Measurements from ENCODE around the gene KIF19.
"Not testable (repeated sequence)": the region's sequence is repeated elsewhere in the genome, so short reads cannot be mapped to it uniquely, and the experiment has no call there.

The KIF19 gene, protein sequence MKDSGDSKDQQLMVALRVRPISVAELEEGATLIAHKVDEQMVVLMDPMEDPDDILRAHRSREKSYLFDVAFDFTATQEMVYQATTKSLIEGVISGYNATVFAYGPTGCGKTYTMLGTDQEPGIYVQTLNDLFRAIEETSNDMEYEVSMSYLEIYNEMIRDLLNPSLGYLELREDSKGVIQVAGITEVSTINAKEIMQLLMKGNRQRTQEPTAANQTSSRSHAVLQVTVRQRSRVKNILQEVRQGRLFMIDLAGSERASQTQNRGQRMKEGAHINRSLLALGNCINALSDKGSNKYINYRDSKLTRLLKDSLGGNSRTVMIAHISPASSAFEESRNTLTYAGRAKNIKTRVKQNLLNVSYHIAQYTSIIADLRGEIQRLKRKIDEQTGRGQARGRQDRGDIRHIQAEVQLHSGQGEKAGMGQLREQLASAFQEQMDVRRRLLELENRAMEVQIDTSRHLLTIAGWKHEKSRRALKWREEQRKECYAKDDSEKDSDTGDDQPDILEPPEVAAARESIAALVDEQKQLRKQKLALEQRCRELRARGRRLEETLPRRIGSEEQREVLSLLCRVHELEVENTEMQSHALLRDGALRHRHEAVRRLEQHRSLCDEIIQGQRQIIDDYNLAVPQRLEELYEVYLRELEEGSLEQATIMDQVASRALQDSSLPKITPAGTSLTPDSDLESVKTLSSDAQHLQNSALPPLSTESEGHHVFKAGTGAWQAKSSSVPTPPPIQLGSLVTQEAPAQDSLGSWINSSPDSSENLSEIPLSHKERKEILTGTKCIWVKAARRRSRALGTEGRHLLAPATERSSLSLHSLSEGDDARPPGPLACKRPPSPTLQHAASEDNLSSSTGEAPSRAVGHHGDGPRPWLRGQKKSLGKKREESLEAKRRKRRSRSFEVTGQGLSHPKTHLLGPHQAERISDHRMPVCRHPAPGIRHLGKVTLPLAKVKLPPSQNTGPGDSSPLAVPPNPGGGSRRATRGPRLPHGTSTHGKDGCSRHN

DNA sequence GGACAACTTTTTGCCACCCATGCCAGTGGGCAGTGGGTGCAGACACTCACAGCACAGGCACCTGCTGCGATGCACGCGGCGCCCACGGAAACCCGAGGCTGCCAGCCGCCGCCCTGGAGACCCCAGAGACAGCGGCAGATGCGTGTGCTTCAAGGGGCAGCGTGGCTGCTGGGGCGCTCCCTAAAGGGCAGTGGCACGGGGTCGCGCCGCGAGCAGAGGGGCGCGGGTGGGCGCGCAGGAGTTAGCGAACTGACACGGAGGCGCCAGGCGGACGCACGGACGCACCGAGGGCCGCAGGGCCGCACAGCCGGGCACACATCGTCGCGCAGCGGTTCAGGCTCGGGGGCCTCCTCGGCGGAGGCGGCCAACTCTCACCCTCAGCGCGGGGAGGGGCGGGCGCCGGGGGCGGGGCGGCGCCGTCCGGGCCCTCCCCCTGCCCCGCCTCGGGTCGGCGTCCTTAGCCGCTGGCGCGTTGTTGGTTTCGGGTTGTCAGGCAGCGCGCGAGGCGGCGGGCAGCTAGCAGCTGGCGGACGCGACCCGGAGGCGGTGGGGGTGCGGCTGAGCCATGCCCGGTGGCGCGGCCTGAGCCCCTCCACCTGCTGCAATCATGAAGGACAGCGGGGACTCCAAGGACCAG, at the start of gene KIF19:
Gene KIF19, plus strand, starts transcription at position 484 of the 637 bp plus-strand sequence. Its CDS starts 124 bp downstream, at position 608.
- DNase-seq (ENCODE audit: low read depth in 2 of 2), result no peak

DNA sequence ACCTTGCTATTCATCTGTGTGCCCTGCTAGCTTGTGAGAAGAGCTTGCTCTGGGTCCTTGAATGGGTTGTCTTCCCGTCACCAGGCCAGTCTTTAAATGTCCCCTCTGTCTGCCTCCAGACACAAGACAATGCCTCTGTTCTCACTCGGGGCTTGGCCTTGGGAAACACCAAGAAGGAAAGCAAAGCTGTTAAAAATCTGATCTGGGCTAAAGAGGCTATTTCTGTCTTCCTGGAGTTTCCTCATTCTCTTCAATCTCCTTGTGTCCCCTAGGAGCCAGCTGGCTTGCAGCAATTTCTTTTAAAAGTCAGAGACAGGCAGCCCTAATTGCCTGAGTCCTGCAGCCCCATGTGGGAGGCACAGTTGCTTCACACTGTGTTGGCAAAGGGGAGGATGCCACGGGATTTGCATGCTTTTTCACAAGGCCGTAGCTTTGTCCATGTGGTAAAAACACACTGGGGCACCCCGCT, 49.5 kb upstream of the KIF19 start:
- no peak for DNase-seq (ENCODE audit: low read depth in 2 of 2)

DNA sequence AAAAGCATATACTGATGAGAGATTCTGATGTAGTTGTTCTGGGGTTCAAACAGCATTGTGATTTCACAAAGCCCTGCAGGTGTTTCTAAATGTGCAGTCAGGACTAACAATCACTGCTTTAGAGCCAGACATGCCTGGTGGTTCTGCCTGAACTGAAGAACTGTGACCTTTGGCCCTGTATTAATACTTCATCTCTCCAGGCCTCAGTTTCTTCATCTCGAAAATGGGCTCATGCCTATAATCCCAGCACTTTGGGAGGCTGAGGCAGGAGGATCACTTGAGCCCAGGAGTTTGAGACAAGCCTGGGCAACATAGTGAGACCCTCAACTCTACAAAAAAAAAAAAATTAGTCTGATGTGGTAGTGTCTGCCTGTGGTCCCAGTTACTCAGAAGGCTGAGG, 48.1 kb upstream of the KIF19 start:
- DNase-seq (ENCODE audit: low read depth in 2 of 2), result no peak

DNA sequence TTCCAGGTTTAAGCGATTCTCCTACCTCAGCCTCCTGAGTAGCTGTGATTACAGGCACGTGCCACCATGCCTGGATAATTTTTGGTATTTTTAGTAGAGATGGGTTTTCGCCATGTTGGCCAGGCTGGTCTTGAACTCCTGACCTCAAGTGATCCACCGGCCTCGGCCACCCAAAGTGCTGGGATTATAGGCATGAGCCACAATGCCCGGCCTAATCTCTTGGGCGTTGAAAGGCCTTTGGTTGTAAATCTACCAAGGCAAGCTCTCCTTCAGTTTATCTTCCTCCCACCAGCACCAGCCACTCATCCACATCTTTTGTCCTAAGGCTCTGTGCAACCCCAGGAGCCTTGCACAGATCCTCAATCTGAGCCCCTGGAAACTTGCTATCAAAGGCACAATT, 46.4 kb upstream of the KIF19 start:
- not testable (repeated sequence) for DNase-seq (ENCODE audit: low read depth in 2 of 2)

DNA sequence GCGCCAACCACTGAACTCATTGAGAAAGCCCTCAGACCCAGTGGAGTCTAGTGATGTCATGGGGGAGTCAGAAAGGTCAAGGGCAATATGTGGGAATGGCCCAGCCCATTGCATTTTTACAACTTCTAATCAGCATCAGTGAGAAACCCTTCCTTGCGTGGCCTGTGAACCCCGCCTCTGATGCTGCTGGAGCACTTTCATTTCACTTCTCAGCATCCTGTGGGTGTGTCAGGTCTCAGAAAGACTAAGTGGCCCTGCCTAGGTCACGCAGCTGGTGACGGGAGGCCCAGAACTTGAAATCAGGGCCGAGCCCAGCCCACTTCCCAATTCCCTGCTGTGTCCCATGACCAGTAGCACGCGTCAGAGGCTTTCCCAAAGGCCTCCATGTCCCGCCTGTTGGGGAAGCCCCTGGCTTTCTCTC, 45.9 kb upstream of the KIF19 start:
- DNase-seq (ENCODE audit: low read depth in 2 of 2), result no peak

DNA sequence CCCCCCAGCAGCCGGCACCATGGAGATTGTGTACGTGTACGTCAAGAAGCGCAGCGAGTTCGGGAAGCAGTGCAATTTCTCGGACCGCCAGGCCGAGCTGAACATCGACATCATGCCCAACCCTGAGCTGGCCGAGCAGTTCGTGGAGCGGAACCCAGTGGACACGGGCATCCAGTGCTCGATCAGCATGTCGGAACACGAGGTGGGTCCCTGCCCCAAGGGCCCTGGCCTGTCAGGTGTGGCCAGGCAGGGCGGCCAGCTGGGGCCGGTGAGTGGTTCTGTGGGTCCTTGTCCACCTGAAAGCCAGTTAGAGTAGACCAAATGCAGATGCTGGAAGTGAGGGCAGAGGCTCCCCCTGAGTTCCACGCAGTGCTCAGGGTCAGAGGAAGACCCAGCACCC, 44.2 kb upstream of the KIF19 start:
- no peak for DNase-seq (ENCODE audit: low read depth in 2 of 2)

DNA sequence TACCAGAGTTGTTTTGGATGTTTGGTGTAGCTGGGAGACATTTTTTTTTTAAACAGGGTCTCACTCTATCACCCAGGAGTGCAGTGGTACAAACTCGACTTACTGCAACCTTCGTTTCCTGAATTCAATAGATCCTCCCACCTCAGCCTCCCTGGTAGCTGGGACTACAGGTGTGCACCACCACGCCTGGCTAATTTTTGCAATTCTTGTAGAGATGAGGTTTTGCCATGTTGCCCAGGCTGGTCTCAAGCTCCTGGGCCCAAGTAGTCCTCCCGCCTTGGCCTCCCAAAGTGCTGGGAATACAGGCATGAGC, 43.8 kb upstream of the KIF19 start:
- not testable (repeated sequence) for DNase-seq (ENCODE audit: low read depth in 2 of 2)

DNA sequence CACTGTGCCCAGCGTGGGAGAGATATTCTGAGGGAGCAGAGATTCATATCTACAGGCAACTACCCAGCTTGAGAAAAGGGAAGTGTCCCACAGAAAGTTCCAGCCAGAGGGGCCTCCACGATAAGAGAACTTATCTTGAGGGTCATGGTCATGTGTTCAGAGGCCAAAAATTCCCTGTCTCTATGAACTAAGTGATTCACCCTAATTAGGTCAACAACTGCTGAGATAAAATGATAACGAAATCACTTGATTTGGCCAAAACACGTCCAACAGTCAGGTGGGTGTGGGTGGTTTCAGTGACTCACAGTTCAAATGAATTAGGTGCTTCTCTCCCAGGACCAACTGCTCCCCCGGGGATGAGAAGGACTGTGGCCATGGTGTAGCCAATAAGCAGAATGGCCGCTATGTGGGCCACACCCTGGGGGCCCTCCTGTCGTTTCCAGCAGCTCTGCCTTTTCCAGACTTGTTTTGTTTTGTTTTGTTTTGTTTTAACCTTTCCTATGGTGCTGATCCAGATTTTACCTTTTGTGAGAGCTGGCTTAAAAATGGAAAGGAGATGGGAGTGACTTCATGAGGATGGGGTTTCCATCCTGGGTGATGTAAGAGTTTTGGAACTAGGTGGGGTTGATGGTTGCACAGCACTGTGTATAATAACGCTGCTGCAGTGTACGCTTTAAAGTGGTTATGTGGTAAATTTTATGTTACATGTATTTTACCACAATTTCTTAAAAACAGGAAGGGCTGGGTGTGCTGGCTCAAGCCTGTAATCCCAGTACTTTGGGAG, 43.2 kb upstream of the KIF19 start:
- DNase-seq (ENCODE audit: low read depth in 2 of 2), result no peak

DNA sequence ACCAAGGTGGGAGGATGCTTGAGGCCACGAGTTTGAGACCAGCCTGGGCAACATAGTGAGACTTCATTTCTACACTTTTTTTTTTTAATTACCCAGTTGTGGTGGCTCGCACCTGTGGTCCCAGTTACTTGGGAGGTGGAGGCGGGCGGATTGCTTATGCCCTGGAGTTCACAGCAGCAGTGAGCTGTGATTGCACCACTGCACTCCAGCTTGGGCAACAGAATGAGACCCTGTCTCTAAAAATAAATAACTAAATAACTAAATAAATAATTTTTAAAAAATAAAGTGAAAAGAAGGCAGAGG, 42.7 kb upstream of the KIF19 start:
- DNase-seq (ENCODE audit: low read depth in 2 of 2), result no peak

DNA sequence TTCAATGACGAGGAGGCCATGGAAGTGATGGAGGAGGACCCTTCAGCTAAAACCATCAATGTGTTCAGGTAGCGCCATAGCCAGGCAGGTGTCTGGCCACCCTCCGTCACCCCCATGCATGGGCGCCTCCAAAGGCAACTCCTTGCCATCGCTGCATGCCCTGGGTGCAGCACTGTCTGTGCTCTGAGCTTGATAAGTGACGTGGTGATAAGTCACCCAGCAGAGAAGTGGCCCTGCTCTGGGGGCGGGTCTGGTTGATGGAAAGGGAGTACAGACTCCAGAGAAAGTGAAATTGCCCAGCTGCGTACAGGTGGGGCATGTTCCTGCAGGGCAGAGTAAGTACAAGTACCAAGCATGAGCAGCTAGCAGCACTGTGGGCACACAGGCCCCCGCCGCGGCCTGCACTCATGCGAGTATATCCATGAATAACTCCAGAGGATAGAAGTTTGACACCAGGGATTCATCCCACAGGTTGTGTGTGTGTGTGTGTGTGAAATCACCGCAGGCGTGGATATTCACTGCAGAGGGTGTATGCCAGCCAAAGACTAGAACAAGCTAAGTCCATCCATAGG, 38.9 kb upstream of the KIF19 start:
- DNase-seq (ENCODE audit: low read depth in 2 of 2), result no peak

DNA sequence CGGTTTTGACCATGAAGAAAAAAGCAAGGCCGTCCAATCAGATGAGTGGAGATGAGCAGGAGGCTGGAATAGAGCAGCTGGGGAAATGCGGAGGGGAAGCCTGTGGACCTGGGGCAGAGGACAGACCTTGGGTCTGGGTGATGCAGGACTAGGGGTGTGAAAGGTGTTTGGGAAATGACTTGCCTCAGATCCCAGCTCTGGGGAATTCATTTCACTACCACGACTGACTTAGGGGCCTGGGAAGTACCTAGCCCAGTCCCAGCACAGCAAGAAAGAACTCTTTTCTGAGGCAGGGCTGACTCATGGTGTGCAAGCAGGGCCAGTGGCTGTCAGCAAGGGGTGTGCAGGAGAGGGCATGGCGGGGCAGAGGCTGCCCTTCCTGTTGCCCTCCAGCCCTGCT, 37.2 kb upstream of the KIF19 start:
- DNase-seq (ENCODE audit: low read depth in 2 of 2), result no peak

DNA sequence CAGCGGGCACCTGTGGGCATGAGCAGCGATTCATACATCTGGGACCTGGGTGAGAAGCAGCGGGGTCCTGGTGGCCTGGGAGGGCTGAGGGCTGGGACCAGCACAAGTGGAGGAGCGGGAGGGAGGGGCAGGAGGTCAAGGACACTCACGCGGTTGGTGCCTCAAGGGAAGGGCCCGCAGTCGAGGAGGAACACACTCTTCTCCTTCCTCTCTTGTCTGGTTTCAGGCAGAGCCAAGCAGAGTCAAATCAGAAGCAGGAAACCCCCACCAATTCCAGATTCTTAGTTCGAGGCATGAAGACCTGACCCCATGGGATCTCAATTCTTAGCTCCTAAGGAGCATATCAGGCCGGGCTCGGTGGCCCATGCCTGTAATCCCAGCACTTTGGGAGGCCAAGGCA, 36.3 kb upstream of the KIF19 start:
- DNase-seq (ENCODE audit: low read depth in 2 of 2), result no peak

DNA sequence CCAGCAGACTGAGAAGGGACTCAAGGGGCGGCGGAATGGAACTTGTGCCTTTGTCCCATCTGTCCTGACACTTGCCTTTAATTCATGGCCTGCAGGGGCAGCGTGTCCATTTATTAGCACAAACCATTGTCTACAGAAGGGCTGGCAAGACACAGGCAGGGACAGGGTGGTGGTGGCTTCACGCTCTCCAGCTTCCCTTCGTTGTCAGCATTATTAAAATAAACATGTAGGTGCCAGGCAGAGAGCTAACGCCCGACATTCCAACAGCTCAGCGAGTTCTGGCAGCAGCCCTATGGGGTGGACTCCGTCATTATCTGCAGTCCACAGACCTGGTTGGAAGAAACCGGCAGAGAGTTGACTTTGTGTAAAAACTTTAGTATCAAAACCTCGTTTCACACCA, 35.7 kb upstream of the KIF19 start:
- no peak for DNase-seq (ENCODE audit: low read depth in 2 of 2)

DNA sequence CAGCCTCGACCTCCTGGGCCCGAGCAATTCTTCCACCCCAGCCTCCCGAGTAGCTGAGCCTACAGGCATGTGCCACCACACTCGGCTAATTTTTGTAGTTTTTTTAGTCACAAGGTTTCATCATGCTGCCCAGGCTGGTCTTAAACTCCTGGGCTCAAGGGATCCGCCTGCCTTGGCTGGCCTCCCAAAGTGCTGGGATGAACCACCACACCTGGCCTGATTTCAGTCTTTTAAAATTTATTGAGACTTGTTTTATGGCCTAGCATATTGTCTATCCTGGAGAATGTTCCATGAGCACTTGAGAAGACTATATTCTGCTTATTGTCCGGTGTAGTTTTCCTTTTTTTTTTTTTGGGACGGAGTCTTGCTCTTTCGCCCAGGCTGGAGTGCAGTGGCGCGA, 33.5 kb upstream of the KIF19 start:
- DNase-seq (ENCODE audit: low read depth in 2 of 2), result no peak

DNA sequence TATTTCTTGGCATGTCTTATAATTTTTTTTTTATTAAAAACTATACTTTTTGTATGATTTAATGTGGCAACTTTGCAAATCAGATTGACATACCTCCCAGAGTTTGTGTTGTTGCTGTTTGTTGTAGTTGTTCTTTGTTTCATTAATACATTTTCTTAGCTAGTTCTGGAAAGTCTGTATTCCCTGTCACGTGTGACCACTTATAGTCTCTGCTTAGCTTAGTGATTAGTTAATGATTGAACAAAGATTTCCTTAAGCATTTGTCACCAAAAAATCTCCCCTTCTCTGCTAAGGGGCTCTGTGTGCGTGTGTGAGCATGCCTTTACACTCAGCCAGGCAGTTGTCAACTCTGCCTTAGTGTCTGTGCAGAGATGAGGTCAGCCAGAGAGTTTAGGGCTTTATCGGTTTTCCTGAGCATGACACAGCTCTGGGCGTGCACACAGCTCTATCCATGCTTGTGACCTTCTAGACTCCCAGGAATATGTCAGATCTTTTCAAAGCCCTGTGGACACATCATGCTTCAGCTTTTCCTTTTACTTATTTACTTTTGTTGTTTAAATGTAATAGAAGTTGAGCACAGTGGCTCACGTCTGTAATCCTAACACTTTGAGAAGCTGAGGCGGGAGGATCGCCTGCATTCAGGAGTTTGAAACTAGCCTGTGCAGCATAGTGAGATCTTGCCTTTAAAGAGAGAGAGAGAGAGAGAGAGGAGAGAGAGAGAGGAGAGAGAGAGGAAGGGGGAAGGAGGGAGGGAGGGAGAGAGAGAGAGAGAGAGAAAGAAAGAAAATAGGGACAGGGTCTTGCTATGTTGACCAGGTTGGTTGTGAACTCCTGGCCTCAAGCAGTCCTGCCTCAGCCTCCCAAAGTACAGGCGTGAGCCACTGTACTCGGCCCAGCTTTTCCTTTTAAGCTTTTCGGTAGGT, 30.1 kb upstream of the KIF19 start:
- DNase-seq (ENCODE audit: low read depth in 2 of 2), result no peak

DNA sequence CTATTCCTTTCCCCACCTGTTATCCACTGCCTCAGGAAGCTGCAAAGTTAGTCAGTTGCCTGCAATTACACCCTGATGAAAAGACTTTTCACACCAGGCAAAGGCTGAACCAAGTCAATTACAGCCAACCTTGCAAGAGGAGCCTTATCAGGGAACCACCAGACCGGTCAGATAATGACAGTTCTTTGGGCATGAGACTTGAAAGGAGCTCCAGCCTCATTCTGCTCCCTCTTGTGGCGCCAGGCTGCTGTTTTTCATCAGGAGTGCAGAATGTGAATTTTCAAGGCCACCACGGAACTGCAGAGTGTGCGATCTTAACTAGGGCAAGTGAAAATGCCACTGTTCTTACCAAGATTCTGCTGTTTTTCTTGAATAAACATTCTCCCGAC, 29.5 kb upstream of the KIF19 start:
- DNase-seq (ENCODE audit: low read depth in 2 of 2), result no peak

DNA sequence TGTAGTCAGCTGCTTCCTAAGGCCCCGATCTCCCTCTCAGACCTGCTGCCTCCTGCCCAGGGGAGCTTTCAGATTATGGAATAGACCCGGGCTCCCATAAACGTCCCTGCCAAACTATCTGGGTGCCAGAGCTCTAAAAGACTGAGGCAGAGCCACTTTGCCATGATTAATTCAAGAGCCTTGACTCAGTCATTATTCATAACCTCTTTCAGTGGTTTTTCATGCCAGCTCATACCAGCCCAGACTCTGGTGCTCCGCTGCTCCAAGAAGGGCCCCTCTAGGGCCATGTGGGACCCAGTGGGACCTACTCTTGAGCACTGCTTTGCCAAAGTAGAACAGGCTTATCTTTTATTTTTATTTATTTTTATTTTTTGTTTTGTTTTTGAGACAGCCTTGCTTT, 28.1 kb upstream of the KIF19 start:
- DNase-seq (ENCODE audit: low read depth in 2 of 2), result no peak

DNA sequence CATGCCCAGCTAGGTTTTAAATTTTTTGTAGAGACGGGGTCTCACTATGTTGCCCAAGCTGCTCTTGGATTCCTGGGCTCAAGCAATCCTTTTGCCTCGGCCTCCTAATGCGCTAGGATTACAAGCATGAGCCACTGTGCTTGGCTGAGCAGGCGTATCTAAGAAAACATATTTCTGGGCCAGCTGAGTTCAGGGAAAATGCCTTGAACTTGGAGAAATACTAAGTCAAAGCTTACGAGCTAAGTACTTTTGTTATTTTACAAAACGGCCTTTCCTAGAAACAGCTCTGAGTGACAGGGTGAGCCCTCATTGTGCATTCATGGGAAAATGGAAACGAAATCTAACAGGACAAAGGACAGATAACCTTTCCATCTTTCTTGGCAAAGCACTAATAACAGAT, 27.2 kb upstream of the KIF19 start:
- DNase-seq (ENCODE audit: low read depth in 2 of 2), result no peak

DNA sequence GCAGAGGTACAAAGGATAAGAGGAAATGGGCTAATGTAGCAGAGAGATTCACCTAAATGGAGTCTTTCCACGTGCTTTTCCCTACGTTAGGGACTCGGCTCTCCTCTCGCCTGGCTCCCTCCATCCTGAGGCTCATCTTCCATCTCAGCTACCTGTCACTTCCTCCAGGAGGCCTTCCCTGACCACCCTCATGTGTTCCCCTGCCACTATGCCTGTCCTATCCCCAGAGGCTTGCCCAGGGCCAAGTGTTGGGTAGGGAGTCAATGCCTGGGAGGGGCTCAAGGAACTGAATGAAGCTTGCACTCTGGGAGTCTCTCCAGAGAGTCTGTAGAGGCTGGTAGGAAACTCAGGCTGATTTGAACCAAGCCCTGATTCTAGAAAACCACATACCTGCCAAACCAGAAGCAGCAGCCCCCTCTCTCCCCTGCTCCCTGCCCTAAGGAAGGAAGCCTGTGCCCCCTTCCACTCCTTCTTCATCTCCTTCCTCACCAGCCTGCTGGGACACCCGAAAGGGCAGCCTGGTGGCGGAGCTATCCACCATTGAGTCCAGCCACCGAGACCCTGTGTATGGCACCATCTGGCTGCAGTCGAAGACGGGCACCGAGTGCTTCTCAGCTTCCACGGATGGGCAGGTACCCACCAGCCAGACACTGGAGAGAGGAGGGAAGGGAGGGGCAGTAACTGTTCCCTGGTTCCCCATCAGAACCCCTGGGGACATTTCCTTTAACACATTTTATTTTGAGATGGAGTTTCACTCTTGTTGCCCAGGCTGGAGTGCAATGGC, 26.6 kb upstream of the KIF19 start:
- DNase-seq (ENCODE audit: low read depth in 2 of 2), result no peak
